ENCODE measurements around the gene ZMIZ2.

ZMIZ2 gene

DNA sequence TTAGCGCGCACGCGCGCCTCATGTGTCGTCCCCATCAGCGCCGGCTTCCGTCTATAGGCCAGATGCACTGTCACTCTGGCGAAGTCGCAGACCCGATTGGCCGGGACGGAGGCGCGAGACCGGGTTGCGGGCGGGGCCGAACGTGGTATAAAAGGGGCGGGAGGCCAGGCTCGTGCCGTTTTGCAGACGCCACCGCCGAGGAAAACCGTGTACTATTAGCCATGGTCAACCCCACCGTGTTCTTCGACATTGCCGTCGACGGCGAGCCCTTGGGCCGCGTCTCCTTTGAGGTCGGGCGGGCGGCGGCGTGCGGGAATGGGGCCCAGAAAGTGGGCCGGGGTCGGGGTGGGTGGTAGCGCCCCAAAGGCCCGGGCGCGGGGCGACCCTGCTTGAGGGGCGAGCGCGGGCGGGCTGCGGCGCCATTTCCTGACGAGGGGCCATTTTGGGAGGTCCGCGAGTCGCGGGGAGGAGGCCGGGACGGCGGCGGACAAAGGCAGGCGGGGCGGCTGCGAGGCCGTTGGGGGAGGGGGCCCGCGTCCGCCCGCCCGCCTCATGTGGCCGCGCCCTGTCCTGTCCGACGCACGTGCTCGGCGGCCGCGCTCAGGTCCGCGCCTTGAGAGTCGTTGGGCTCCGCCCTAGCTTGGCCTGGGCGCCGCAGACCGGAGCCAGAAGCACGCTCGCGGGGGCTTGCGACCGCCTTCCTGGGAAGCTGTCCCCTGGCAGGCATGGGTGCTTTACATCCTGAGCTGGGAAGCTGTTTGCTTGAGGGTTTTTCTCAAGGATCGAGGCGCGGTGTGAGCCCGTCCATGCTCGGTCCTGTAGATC lies 48.1 kb downstream of the ZMIZ2 start, which contains the start of gene PPIA:
Gene PPIA (plus strand): TSS at position 178 of the 825 bp plus-strand sequence. CDS start 44 bp downstream, at position 222.
- Histone ChIP-seq H3K4me1 (ENCODE audit: low read length) (peaks cover 18% of the 10 kb centered on the region), H3K79me2 (ENCODE audit: low read length) (peaks cover 55% of the 10 kb centered on the region), H3K27ac (ENCODE audit: low read length) (peak within 1 kb of the TSS; percentile 87), H3K4me3 (ENCODE audit: low read length) (peak within 1 kb of the TSS; percentile 95), H3K36me3 (replicated peaks; ENCODE audit: low read depth, low read length) (peaks cover 39% of the 10 kb centered on the region), H4K20me1 (ENCODE audit: insufficient read depth, low read length) (peaks cover 37% of the 10 kb centered on the region), H3K27me3 (ENCODE audit: low read depth, low read length) (no peaks in the 10 kb centered on the region), H2AFZ (ENCODE audit: low read depth, low read length) (peak within 1 kb of the TSS; percentile 69), H3K9me3 (ENCODE audit: insufficient read depth, low read length) (no peaks in the 10 kb centered on the region), H3K4me2 (ENCODE audit: low read length) (peak within 1 kb of the TSS; percentile 100), H3K9ac (ENCODE audit: low read length) (peak within 1 kb of the TSS; percentile 99)
- TF ChIP-seq EZH2phosphoT487 (IDR thresholded peaks at IDR 0.05; ENCODE audit: low read depth) = no peak
- TF ChIP-seq, protein P1, sequence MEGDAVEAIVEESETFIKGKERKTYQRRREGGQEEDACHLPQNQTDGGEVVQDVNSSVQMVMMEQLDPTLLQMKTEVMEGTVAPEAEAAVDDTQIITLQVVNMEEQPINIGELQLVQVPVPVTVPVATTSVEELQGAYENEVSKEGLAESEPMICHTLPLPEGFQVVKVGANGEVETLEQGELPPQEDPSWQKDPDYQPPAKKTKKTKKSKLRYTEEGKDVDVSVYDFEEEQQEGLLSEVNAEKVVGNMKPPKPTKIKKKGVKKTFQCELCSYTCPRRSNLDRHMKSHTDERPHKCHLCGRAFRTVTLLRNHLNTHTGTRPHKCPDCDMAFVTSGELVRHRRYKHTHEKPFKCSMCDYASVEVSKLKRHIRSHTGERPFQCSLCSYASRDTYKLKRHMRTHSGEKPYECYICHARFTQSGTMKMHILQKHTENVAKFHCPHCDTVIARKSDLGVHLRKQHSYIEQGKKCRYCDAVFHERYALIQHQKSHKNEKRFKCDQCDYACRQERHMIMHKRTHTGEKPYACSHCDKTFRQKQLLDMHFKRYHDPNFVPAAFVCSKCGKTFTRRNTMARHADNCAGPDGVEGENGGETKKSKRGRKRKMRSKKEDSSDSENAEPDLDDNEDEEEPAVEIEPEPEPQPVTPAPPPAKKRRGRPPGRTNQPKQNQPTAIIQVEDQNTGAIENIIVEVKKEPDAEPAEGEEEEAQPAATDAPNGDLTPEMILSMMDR (IDR thresholded peaks at IDR 0.05; ENCODE audit: low read depth, low read length) = no peak

DNA sequence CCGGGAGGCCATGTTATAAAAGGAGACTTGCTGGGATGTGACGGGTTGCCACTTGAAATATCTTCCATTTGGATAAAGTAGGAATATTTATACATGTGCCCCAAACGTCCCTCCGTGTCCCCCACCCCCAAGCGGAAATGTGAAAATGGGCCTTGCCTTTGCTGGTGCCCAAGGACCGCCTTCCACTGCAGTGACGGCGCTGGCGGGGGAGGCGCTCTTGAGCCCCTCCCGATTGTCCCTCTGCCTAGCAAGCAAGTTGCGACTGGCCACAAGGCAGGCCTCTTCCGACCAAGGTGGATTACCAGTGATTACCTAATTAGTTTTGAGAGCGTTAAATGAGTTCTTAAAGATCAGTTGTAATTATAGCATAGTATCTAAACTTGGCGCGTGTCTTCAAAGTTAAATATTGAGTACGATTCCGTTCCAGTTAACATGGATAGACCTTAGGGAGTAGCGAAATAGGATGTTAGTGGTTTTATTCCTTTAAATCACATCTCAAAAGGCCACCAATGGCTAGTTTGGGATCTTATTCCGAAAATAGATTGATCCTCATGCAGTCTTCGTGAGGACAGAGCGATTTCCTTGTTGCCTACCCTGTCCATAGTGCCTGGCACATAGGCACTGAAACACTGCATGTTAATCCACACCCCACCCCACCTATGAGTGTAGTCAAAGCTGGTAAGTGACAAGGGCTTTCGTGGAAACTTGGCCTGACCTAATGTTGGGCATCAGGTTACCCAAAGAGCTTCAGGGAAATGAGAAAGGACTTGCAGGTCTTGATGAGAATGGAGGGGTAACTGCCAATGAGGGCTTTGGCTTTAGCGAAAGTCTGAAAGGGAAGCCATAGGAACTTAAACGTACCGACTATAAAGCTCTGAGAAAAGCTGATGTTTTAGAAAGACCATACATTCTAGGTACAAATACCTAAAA lies 48.9 kb downstream of the ZMIZ2 start:
- Histone ChIP-seq H3K79me2 (ENCODE audit: low read length) (peaks cover 57% of the 10 kb centered on the region), H3K27me3 (ENCODE audit: low read depth, low read length) (no peaks in the 10 kb centered on the region)

DNA sequence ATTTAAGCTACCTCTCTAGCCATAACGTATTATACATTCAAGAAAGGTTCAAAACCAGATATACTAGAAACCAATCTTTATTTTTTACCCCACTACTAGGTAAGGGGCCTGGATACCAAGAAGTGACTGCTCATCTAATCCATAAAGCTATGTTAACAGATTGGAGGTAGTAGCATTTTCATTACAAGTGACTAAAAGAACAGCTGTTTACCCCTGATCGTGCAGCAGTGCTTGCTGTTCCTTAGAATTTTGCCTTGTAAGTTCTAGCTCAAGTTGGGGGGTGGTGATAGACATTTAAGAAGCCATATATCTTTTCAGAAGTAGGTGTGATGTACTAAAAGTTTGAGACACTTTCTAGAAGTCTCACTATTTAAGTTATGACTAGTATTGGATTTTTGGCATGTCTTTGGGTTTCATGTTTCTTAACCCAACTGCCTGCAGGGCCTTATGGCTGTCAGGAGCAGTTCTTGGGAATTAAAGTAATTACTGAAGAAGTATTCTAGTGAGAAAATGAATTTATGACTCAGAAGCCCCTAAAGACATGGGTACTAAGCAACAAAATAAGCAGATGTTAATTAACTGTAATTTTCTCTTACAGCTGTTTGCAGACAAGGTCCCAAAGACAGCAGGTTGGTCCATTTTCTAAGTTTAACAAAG lies 50.1 kb downstream of the ZMIZ2 start:
- Histone ChIP-seq H3K4me1 (ENCODE audit: low read length) (peaks cover 18% of the 10 kb centered on the region), H3K36me3 (replicated peaks; ENCODE audit: low read depth, low read length) (peaks cover 56% of the 10 kb centered on the region), H3K27ac (ENCODE audit: low read length) (no peak overlapping the region), H3K4me2 (ENCODE audit: low read length) (peak overlapping the region; percentile 100), H3K9me3 (ENCODE audit: insufficient read depth, low read length) (no peaks in the 10 kb centered on the region), H4K20me1 (ENCODE audit: insufficient read depth, low read length) (peaks cover 50% of the 10 kb centered on the region), H3K79me2 (ENCODE audit: low read length) (peaks cover 57% of the 10 kb centered on the region), H3K4me3 (ENCODE audit: low read length) (peak overlapping the region; percentile 95), H2AFZ (ENCODE audit: low read depth, low read length) (no peak overlapping the region), H3K27me3 (ENCODE audit: low read depth, low read length) (no peaks in the 10 kb centered on the region), H3K9ac (ENCODE audit: low read length) (0 out of 2 replicates have a peak overlapping the region, but pooled peaks have one; percentile 99)
- no peak for TF ChIP-seq EZH2phosphoT487 (IDR thresholded peaks at IDR 0.05; ENCODE audit: low read depth)
- TF ChIP-seq, protein P1 (IDR thresholded peaks at IDR 0.05; ENCODE audit: low read depth, low read length) = no peak

More for the DNA sequence above, 48.9 kb downstream of the ZMIZ2 start:
- Histone ChIP-seq H3K4me2 (ENCODE audit: low read length) (peak overlapping the region; percentile 100), H3K9me3 (ENCODE audit: insufficient read depth, low read length) (no peaks in the 10 kb centered on the region), H3K27ac (ENCODE audit: low read length) (peak overlapping the region; percentile 87), H4K20me1 (ENCODE audit: insufficient read depth, low read length) (peaks cover 45% of the 10 kb centered on the region), H3K9ac (ENCODE audit: low read length) (peak overlapping the region; percentile 99), H2AFZ (ENCODE audit: low read depth, low read length) (no peak overlapping the region), H3K4me1 (ENCODE audit: low read length) (peaks cover 18% of the 10 kb centered on the region), H3K4me3 (ENCODE audit: low read length) (peak overlapping the region; percentile 95), H3K36me3 (replicated peaks; ENCODE audit: low read depth, low read length) (peaks cover 46% of the 10 kb centered on the region)
- TF ChIP-seq, protein P1 (IDR thresholded peaks at IDR 0.05; ENCODE audit: low read depth, low read length) = peak; percentile 68
- TF ChIP-seq EZH2phosphoT487 (IDR thresholded peaks at IDR 0.05; ENCODE audit: low read depth) = no peak

All from OCI-LY3 (cell line).